GM12878 (cell line): Measurements from ENCODE around the gene RAI14. TPM values are rescaled to one million over a fixed set of nuclear protein-coding genes. Genes with fewer than 3 reads are reported as not detected.

Experiments used
- ATAC-seq: fragments of 200-7000 bp; cut with Tn5 transposase; 3 replicates; pipeline ENCODE4 v1.9.1; 2020; ENCODE audit warnings: mild to moderate bottlenecking, moderate library complexity
- BruUV-seq: library from RNA; stranded (reverse); fragments of 400-500 nt; replicated peaks from 2 replicates; lab custom pipeline; 2021; lab: Mats Ljungman, UMichigan
- CTCF ChIA-PET: fragments of 300-600 bp; sonication (Branson Sonifier 250); formaldehyde crosslinking; extraction: SDS; loops from one replicate; lab custom pipeline; 2021; ENCODE audit warnings: inconsistent platforms; lab: Yijun Ruan, JAX
- POLR2A ChIA-PET: fragments of 350-600 bp; formaldehyde crosslinking; extraction: SDS; loops from one replicate; lab custom pipeline; 2021; ENCODE audit warnings: inconsistent platforms; lab: Charles Lee
- RAD21 ChIA-PET: fragments of 300-600 bp; sonication (Branson Sonifier 250); formaldehyde crosslinking; loops from one replicate; lab custom pipeline; 2023; ENCODE audit warnings: antibody characterized with exemption; ENCODE audit not compliant: unreplicated experiment; lab: Charles Lee
- SMC1A ChIA-PET: fragments of 300-600 bp; sonication (Branson Sonifier 250); formaldehyde crosslinking; loops from one replicate; lab custom pipeline; 2023; ENCODE audit not compliant: unreplicated experiment, uncharacterized antibody; lab: Charles Lee
- DNase-seq: peaks from one replicate; pipeline ENCODE4 v3.0.0-alpha.2; 2011; ENCODE audit warnings: low read depth, low spot score
- FAIRE-seq: peaks from 3 replicates; lab custom pipeline; 2011; peaks lifted over from hg19 to GRCh38; lab: Jason Lieb, UNC
- H2AFZ ChIP-seq: 2 replicates; pipeline ENCODE4 v1.6.0; 2011; ENCODE audit warnings: low read depth, low read length, control low read depth; ENCODE audit not compliant: control insufficient read depth
- H3K27ac ChIP-seq: 2 replicates; pipeline ENCODE4 v1.5.1; 2011; ENCODE audit warnings: control low read depth; ENCODE audit not compliant: control insufficient read depth, insufficient read depth
- H3K27me3 ChIP-seq, 2 experiments: replicated peaks in 1 of 2; 2 replicates each; pipeline versions ENCODE4 v1.6.0 to v1.6.1; 2011; ENCODE audit warnings: low read length in 1 of 2; ENCODE audit not compliant: control insufficient read depth in 2 of 2, insufficient read depth in 2 of 2
- H3K36me3 ChIP-seq, 2 experiments: 2 replicates each; pipeline ENCODE4 v1.5.1; 2011; ENCODE audit warnings: low read length in 1 of 2; ENCODE audit not compliant: control insufficient read depth in 2 of 2, insufficient read depth in 2 of 2
- H3K4me1 ChIP-seq: 2 replicates; pipeline ENCODE4 v1.6.1; 2011; ENCODE audit warnings: mild to moderate bottlenecking, low read length, moderate library complexity, mixed read lengths; ENCODE audit not compliant: control insufficient read depth, insufficient read depth
- H3K4me2 ChIP-seq: 2 replicates; pipeline ENCODE4 v1.6.0; 2011; ENCODE audit warnings: control low read depth; ENCODE audit not compliant: control insufficient read depth, insufficient read depth
- H3K4me3 ChIP-seq: fragments of 200-600 bp; sonication (generic); 2 replicates; pipeline ENCODE4 v1.5.1; 2016
- H3K79me2 ChIP-seq: 2 replicates; pipeline ENCODE4 v1.6.0; 2011; ENCODE audit warnings: low read length; ENCODE audit not compliant: control insufficient read depth, insufficient read depth
- H3K9ac ChIP-seq: 2 replicates; pipeline ENCODE4 v1.8.0; 2011; ENCODE audit warnings: low read length, control low read depth, mixed read lengths; ENCODE audit not compliant: control insufficient read depth, insufficient read depth
- H3K9me3 ChIP-seq: replicated peaks from 3 replicates; pipeline ENCODE4 v1.5.1; 2011; ENCODE audit warnings: mild to moderate bottlenecking, low read length; ENCODE audit not compliant: control insufficient read depth, insufficient read depth
- H4K20me1 ChIP-seq: 2 replicates; pipeline ENCODE4 v1.6.0; 2011; ENCODE audit not compliant: control insufficient read depth, insufficient read depth
- ASH2L ChIP-seq: fragments of 300-600, 200-600 bp; sonication (generic); IDR thresholded peaks from 2 replicates; pipeline ENCODE4 v1.6.1; 2017; ENCODE audit warnings: low read depth, mild to moderate bottlenecking, borderline replicate concordance
- ATF3 ChIP-seq: IDR thresholded peaks from 2 replicates; pipeline ENCODE4 v1.6.1; 2011; ENCODE audit warnings: low read depth, mild to moderate bottlenecking, low read length, moderate library complexity, borderline replicate concordance; ENCODE audit errors: extremely low read depth
- BACH1 ChIP-seq: fragments of 450-650 bp; IDR thresholded peaks from 2 replicates; pipeline ENCODE4 v1.6.1; 2017; ENCODE audit warnings: mild to moderate bottlenecking, borderline replicate concordance
- ESRRA ChIP-seq: IDR thresholded peaks from 2 replicates; pipeline ENCODE4 v1.6.1; 2012; ENCODE audit warnings: mild to moderate bottlenecking, low read length, improper control_type of control experiment
- HCFC1 ChIP-seq: fragments of 150-350 bp; IDR thresholded peaks from 2 replicates; pipeline ENCODE4 v1.6.1; 2014; ENCODE audit warnings: low read length
- HDAC6 ChIP-seq: fragments of 200-600 bp; sonication (generic); IDR thresholded peaks from one replicate; pipeline ENCODE4 v1.8.0; 2017; ENCODE audit warnings: antibody characterized with exemption; ENCODE audit not compliant: unreplicated experiment
- HDGF ChIP-seq: fragments of 450-650 bp; IDR thresholded peaks from 2 replicates; pipeline ENCODE4 v1.6.1; 2016; ENCODE audit warnings: antibody characterized with exemption
- IKZF1 ChIP-seq: fragments of 450-650 bp; conservative IDR thresholded peaks from 2 replicates; pipeline ENCODE4 v1.6.1; 2017; ENCODE audit warnings: antibody characterized with exemption, mild to moderate bottlenecking
- LARP7 ChIP-seq: fragments of 450-650 bp; IDR thresholded peaks from 2 replicates; pipeline ENCODE4 v1.6.1; 2017; ENCODE audit warnings: mild to moderate bottlenecking
- NR2C2 ChIP-seq: IDR thresholded peaks from 2 replicates; pipeline ENCODE4 v1.6.1; 2011; ENCODE audit warnings: borderline replicate concordance, low read depth; ENCODE audit not compliant: control insufficient read depth, insufficient read length
- RB1 ChIP-seq: fragments of 450-650 bp; formaldehyde crosslinking; IDR thresholded peaks from 2 replicates; pipeline ENCODE4 v1.6.1; 2017; ENCODE audit warnings: mild to moderate bottlenecking, borderline replicate concordance
- SIX5 ChIP-seq: IDR thresholded peaks from 2 replicates; pipeline ENCODE4 v1.6.1; 2011; ENCODE audit warnings: mild to moderate bottlenecking, low read depth, low read length, moderate library complexity; ENCODE audit not compliant: severe bottlenecking
- TAF1 ChIP-seq: IDR thresholded peaks from 2 replicates; pipeline ENCODE4 v1.6.1; 2011; ENCODE audit warnings: mild to moderate bottlenecking, low read depth, low read length, borderline replicate concordance
- TCF3 ChIP-seq: IDR thresholded peaks from 2 replicates; pipeline ENCODE4 v1.6.1; 2012; ENCODE audit warnings: low read depth, mild to moderate bottlenecking, low read length, borderline replicate concordance; ENCODE audit not compliant: insufficient read depth
- YBX1 ChIP-seq: fragments of 450-650 bp; IDR thresholded peaks from 2 replicates; pipeline ENCODE4 v1.6.1; 2016; ENCODE audit warnings: antibody characterized with exemption
- ZNF384 ChIP-seq: IDR thresholded peaks from 2 replicates; pipeline ENCODE4 v1.6.1; 2012; ENCODE audit warnings: low read depth, mild to moderate bottlenecking, low read length, improper control_type of control experiment, borderline replicate concordance
- ZNF622 ChIP-seq: fragments of 450-650 bp; IDR thresholded peaks from 2 replicates; pipeline ENCODE4 v1.6.1; 2017; ENCODE audit warnings: mild to moderate bottlenecking, inconsistent platforms
- WGBS: methylation state at CpG from one replicate; pipeline ENCODE4 v1.1.6; 2016; ENCODE audit warnings: low lambda C conversion rate; ENCODE audit not compliant: insufficient replicate concordance, insufficient coverage; ENCODE audit errors: missing lambda C conversion rate; 5-methylcytosine and 5-hydroxymethylcytosine counted together
- in situ Hi-C: fragments of 300-500 bp; cut with MboI; formaldehyde crosslinking; loops from 9 replicates; pipeline ENCODE4 v1.14.3; 2018; ENCODE audit warnings: mixed read lengths
- intact Hi-C: fragments of 100-400 bp; cut with micrococcal nuclease; formaldehyde crosslinking; loops from one replicate; pipeline ENCODE4 v1.14.2; 2022; ENCODE audit not compliant: unreplicated experiment
- polyA plus RNA-seq, 11 experiments: library from polyadenylated mRNA; depleted of rRNA in 4 of 11; unstranded in 6 of 11; stranded (reverse) in 5 of 11; fragments of >200 nt; fragmentation: Nextera tagmentation in 4 of 11; fragmentation: Illumina TruSeq in 1 of 11; extraction: Ambion mirVana in 4 of 11; extraction: Trizol in 1 of 11; gene quantifications; 1 replicate in 1 of 11; 2 replicates in 10 of 11; pipeline versions ENCODE4 v1.2.1 to v1.2.3, GENCODE V29; 2011 to 2016; ENCODE audit warnings: inconsistent platforms in 2 of 11, missing spikeins in 2 of 11, low read depth in 1 of 11
- total RNA-seq, 4 experiments: library from RNA; depleted of rRNA in 3 of 4; stranded (reverse); fragments of >200 nt in 3 of 4; fragmentation: Illumina TruSeq in 1 of 4; extraction: Trizol in 1 of 4; gene quantifications; 2 replicates each; pipeline versions ENCODE4 v1.2.1 to v1.2.3, GENCODE V29; 2013 to 2021
- TF ChIP-seq, protein P1 (sequence below): fragments of 450-650 bp; IDR thresholded peaks from 2 replicates; pipeline ENCODE4 v1.6.1; 2016; ENCODE audit warnings: mild to moderate bottlenecking

The RAI14 gene
- total and polyA plus RNA-seq, 10 of the 15 experiments (the other 5 are each of a cell fraction or from before 2014, with no cell fraction given) = 0.18 to 4.6 (median 1.9) TPM

DNA sequence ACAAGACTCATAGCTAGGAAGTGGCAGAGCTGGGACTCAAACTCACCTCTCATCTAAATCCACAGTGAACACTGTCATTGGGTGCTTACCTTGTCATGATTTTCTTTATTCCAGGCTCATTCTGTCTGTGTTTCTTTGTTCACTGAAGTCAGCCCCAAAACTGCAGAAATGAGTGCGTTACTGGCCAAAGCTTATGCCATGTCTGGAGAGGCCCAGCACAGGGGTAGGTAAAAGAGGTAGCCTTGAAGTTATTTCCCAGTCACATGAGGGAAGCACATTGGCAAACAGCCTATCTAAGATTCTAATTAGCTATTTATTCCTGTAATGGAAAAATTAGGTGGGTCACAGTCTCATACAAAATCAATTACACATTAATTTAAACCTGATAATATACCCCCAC lies 212.7 kb downstream of the RAI14 start:
- ATAC-seq (no peak), DNase-seq (no peak), FAIRE-seq (no peak)
- no peaks in the 10 kb centered on the region for H4K20me1 ChIP-seq
- SMC1A ChIA-PET = interaction anchor here (0.8 to 1.7 kb wide), 2 partner anchors 25 to 27 kb away, joined by 3 read pairs; no protein-coding TSS in a partner anchor
- H3K9ac ChIP-seq = no peak overlapping the region
- no peak overlapping the region for H3K4me2 ChIP-seq
- no peaks in the 10 kb centered on the region for H3K27me3 ChIP-seq
- POLR2A ChIA-PET = no interaction called here
- H3K9me3 ChIP-seq = no peaks in the 10 kb centered on the region
- no peaks in the 10 kb centered on the region for H3K79me2 ChIP-seq
- no peak for TF ChIP-seq NR2C2
- no peak for TF ChIP-seq ASH2L
- no peak for TF ChIP-seq TCF3
- no peak for TF ChIP-seq HCFC1
- no peak for TF ChIP-seq IKZF1
- TF ChIP-seq ZNF384 = no peak
- TF ChIP-seq HDAC6 = no peak
- no peak for TF ChIP-seq YBX1
- TF ChIP-seq BACH1 = no peak
- TF ChIP-seq, protein P1, sequence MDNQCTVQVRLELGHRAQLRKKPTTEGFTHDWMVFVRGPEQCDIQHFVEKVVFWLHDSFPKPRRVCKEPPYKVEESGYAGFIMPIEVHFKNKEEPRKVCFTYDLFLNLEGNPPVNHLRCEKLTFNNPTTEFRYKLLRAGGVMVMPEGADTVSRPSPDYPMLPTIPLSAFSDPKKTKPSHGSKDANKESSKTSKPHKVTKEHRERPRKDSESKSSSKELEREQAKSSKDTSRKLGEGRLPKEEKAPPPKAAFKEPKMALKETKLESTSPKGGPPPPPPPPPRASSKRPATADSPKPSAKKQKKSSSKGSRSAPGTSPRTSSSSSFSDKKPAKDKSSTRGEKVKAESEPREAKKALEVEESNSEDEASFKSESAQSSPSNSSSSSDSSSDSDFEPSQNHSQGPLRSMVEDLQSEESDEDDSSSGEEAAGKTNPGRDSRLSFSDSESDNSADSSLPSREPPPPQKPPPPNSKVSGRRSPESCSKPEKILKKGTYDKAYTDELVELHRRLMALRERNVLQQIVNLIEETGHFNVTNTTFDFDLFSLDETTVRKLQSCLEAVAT = no peak
- no peak for TF ChIP-seq SIX5
- TF ChIP-seq LARP7 = no peak
- TF ChIP-seq ZNF622 = no peak
- no peak for TF ChIP-seq HDGF
- TF ChIP-seq TAF1 = no peak
- TF ChIP-seq ESRRA = no peak
- no peak for TF ChIP-seq RB1
- TF ChIP-seq ATF3 = no peak
- TF ChIP-seq, all 136 proteins: peak for 0
- CTCF ChIA-PET = interaction anchor here (0.6 to 1.7 kb wide), 2 partner anchors 30 to 200 kb away, joined by 4 read pairs; no protein-coding TSS in a partner anchor
- RAD21 ChIA-PET = no interaction called here
- Histone ChIP-seq H3K4me1 (no peaks in the 10 kb centered on the region), H3K4me3 (no peak overlapping the region), H3K27ac (no peak overlapping the region), H3K36me3 (no peaks in the 10 kb centered on the region), H2AFZ (no peak overlapping the region)
- WGBS = 95% methylated on average over 1 of the region's 1 CpG
- intact Hi-C loops (no loop called here), in situ Hi-C loops (loop anchor here (25.0 kb wide), 1 partner anchor 681 kb away; no protein-coding TSS in a partner anchor)
- no TSS peak for BruUV-seq
